ENCODE results near the gene SLC16A12.

The SLC16A12 gene

DNA sequence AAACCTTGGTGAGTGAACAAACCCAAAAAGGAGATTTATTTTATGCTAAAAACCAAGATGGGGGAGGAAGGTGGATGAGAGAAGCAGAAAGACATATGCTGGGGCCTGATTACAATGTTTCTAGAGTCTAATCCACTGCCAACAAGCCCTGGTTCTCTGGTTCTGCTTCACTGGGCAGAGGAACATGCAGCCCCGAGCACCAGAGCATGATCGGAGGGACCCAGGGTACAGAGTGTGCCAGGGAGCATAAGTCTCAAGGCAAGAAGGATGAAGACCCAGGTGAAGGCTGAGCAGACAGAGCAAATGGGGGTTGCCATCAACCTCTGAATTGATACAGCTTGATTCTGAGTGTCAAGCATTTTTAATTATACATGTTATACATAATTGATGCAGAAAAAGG lies 30.7 kb downstream of the SLC16A12 start:
- TF ChIP-seq, protein P1, sequence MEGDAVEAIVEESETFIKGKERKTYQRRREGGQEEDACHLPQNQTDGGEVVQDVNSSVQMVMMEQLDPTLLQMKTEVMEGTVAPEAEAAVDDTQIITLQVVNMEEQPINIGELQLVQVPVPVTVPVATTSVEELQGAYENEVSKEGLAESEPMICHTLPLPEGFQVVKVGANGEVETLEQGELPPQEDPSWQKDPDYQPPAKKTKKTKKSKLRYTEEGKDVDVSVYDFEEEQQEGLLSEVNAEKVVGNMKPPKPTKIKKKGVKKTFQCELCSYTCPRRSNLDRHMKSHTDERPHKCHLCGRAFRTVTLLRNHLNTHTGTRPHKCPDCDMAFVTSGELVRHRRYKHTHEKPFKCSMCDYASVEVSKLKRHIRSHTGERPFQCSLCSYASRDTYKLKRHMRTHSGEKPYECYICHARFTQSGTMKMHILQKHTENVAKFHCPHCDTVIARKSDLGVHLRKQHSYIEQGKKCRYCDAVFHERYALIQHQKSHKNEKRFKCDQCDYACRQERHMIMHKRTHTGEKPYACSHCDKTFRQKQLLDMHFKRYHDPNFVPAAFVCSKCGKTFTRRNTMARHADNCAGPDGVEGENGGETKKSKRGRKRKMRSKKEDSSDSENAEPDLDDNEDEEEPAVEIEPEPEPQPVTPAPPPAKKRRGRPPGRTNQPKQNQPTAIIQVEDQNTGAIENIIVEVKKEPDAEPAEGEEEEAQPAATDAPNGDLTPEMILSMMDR (conservative IDR thresholded peaks at IDR 0.05; ENCODE audit: control insufficient read depth, insufficient read depth, low read depth, low read length), result no peak
- DNase-seq (ENCODE audit: low read depth), result no peak
- no peak overlapping the region for H3K4me3 ChIP-seq (ENCODE audit: control insufficient read depth, low read depth, low read length)

DNA sequence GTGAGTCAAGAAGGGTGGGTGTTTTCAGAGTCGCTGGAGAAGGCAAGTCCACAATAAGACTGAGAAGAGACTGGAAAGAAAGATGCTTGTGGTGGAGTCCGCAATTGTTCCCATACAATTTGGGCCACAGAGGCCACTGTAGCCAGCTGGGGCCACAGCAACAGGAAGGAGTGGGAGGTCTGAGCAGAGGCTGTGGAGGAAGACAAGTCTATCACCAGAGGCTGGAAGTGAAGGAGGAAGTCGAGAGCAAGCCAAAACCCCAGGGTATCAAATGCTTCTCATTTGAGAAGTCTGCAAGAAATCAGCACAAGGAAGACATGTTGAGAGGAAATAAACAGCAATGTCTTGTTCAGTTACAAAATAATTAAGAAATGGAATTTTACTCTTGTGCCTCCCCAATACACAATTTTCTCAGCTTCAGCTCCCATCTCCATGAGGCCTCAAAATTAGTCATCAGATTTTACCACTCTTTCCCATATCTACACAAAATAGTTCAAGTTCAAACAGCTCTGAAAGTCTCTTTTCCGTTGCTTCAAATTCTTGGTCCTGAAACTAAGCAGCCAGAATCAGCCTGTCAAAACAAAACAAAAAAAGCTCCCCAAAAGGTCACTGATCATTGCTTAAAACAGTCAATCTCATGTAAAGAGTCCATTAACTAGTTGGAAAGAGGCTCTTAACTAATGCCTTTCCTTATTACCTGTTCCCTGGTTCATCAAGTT lies 31.6 kb downstream of the SLC16A12 start:
- TF ChIP-seq, protein P1 (conservative IDR thresholded peaks at IDR 0.05; ENCODE audit: control insufficient read depth, insufficient read depth, low read depth, low read length), result no peak
- H3K4me3 ChIP-seq (ENCODE audit: control insufficient read depth, low read depth, low read length), result no peak overlapping the region
- no peak for DNase-seq (ENCODE audit: low read depth)

DNA sequence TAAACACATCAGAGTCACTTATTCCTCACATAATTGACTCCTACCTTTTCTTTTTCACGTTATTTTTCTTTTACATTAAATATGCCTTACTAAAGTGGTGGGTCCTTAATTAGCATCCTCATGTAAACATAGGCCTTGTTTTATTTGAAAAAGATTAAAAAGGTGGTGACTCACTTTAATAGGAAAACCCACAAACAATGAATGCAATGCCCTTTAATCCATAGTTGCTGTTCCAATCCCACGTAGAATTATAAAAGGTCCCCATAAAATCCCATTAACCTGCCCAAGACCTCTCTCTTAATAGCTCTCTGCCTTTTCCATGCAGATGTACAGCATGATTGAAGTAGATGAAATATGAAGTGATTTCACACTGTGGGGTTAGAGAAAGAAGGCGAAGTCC lies 32.2 kb downstream of the SLC16A12 start:
- no peak for DNase-seq (ENCODE audit: low read depth)
- TF ChIP-seq, protein P1 (conservative IDR thresholded peaks at IDR 0.05; ENCODE audit: control insufficient read depth, insufficient read depth, low read depth, low read length), result no peak

DNA sequence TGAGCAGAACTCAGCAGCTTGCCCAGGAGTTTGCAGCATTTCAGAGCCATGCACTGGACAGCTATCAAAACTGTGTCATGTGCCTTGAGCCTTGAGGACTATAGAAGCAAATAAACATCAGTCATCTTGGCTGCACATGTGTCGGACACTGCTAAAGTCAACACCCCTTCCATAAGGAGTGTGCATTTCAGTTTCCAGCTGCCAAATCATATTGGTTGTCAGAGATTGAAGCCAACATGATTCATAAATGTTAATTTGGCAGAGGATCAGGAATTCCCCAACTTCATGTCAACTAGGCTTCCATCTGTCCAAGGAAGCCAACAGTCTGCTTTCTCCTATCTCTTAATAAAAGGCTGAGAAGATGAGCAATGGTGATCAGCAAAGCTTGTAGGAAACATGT lies 32.8 kb downstream of the SLC16A12 start:
- TF ChIP-seq, protein P1 (conservative IDR thresholded peaks at IDR 0.05; ENCODE audit: control insufficient read depth, insufficient read depth, low read depth, low read length), result no peak
- no peak overlapping the region for H3K4me3 ChIP-seq (ENCODE audit: control insufficient read depth, low read depth, low read length)
- peak; percentile 92 for DNase-seq (ENCODE audit: low read depth)

More for the DNA sequence above, 32.2 kb downstream of the SLC16A12 start:
- no peak overlapping the region for H3K4me3 ChIP-seq (ENCODE audit: control insufficient read depth, low read depth, low read length)

DNA sequence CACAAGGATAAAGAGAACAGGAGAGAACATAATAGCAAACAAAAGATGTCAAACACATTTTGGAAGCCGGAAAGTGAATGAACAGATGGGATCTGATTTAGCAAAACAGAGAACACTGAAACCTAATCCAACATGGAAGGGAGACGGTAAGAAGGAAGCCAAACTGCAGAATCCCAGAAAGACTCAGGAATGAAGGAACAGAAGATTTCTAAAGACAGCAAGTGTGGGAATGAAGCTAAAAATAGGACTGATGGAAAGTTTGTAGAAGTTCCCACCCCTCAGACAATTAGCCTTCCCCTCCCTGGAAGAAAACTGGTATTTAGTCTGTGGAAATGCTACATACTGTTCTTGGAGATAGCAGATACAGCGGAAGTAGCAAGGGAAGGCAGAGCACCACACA lies 40.8 kb downstream of the SLC16A12 start:
- TF ChIP-seq, protein P1 (conservative IDR thresholded peaks at IDR 0.05; ENCODE audit: control insufficient read depth, insufficient read depth, low read depth, low read length), result no peak
- H3K4me3 ChIP-seq (ENCODE audit: control insufficient read depth, low read depth, low read length), result no peak overlapping the region
- DNase-seq (ENCODE audit: low read depth), result no peak

DNA sequence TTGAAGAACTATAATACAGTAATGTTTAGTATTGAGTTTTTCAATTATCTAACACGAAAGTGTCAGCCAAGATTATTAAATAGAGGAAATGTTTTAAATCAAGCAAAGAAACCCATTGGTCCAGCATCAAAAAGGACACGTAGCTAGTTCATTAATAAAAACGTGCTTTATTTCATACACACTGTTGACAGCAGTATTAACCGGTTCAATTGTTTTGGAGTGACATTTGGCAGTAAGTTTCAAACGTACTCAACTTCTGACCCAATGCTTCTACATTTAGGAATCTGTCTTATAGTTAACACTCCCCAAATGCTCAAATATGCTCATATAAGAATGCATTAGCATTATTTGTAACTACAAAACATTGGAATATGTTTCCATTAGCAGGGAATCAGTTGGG lies 41.3 kb downstream of the SLC16A12 start:
- no peak for DNase-seq (ENCODE audit: low read depth)
- H3K4me3 ChIP-seq (ENCODE audit: control insufficient read depth, low read depth, low read length), result no peak overlapping the region
- TF ChIP-seq, protein P1 (conservative IDR thresholded peaks at IDR 0.05; ENCODE audit: control insufficient read depth, insufficient read depth, low read depth, low read length), result no peak

All from fibroblast of mammary gland (primary cell).